ENCODE measurements around the gene ZNF609. TPM values are rescaled to one million over a fixed set of nuclear protein-coding genes. Genes with fewer than 3 reads are reported as not detected.
A peak's percentile ranks its signal among the peaks of the same experiment; 100 is the strongest.
"Not testable (repeated sequence)": the region's sequence is repeated elsewhere in the genome, so short reads cannot be mapped to it uniquely, and the experiment has no call there.

The ZNF609 gene
- total and polyA plus RNA-seq, 4 donors = 4.6 to 18.1 (median 8.0) TPM

GRCh38 chr15:64600794-64601193 is 140.4 kb downstream of the ZNF609 start:
- Histone ChIP-seq H3K27me3 (ENCODE audit: control insufficient read depth in 4 of 4, insufficient read depth in 4 of 4, low read length in 3 of 4) (no peaks in the 10 kb centered on the region), H3K9ac (ENCODE audit: low read depth in 1 of 2, low read length in 2 of 2) (no peak overlapping the region), H3K36me3 (ENCODE audit: control insufficient read depth in 4 of 4, insufficient read depth in 3 of 4, low read depth in 1 of 4, low read length in 3 of 4) (no peaks in the 10 kb centered on the region), H3K4me3 (ENCODE audit: low read depth in 1 of 3, low read length in 3 of 3) (no peak overlapping the region), H3K4me1 (ENCODE audit: control insufficient read depth in 4 of 4, insufficient read depth in 4 of 4, low read length in 3 of 4) (peaks cover 2 to 15% (median 15%) of the 10 kb centered on the region in 4 donors), H3K9me3 (ENCODE audit: control insufficient read depth in 4 of 4, low read length in 3 of 4) (no peaks in the 10 kb centered on the region), H3K27ac (ENCODE audit: low read depth in 1 of 2, low read length in 2 of 2) (no peak overlapping the region)
- TF ChIP-seq FOXA2 (IDR thresholded peaks at IDR 0.05) = no peak
- TF ChIP-seq SP1 (IDR thresholded peaks at IDR 0.05) = no peak
- TF ChIP-seq RAD21 (IDR thresholded peaks at IDR 0.05) = no peak
- TF ChIP-seq HNF4G (IDR thresholded peaks at IDR 0.05) = no peak
- DNase-seq (ENCODE audit: low spot score) = no peak
- WGBS = 97% methylated on average over 1 of the region's 1 CpG

GRCh38 chr15:64604319-64604718 is 143.9 kb downstream of the ZNF609 start:
- Histone ChIP-seq H3K27ac (ENCODE audit: low read depth in 1 of 2, low read length in 2 of 2) (no peak overlapping the region), H3K36me3 (ENCODE audit: control insufficient read depth in 4 of 4, insufficient read depth in 3 of 4, low read depth in 1 of 4, low read length in 3 of 4) (no peaks in the 10 kb centered on the region), H3K4me3 (ENCODE audit: low read depth in 1 of 3, low read length in 3 of 3) (no peak overlapping the region), H3K4me1 (ENCODE audit: control insufficient read depth in 4 of 4, insufficient read depth in 4 of 4, low read length in 3 of 4) (peaks cover 0 to 2% (median 0%) of the 10 kb centered on the region in 4 donors), H3K9me3 (ENCODE audit: control insufficient read depth in 4 of 4, low read length in 3 of 4) (no peaks in the 10 kb centered on the region), H3K9ac (ENCODE audit: low read depth in 1 of 2, low read length in 2 of 2) (no peak overlapping the region), H3K27me3 (ENCODE audit: control insufficient read depth in 4 of 4, insufficient read depth in 4 of 4, low read length in 3 of 4) (no peaks in the 10 kb centered on the region)
- DNase-seq (ENCODE audit: low spot score) = no peak
- TF ChIP-seq MAX (IDR thresholded peaks at IDR 0.05) (no peak), HNF4G (IDR thresholded peaks at IDR 0.05) (no peak), ZBTB33 (IDR thresholded peaks at IDR 0.05) (no peak), GABPA (IDR thresholded peaks at IDR 0.05 in 1 of 2, conservative IDR thresholded peaks at IDR 0.05 in 1 of 2) (no peak), RAD21 (IDR thresholded peaks at IDR 0.05) (no peak), TAF1 (conservative IDR thresholded peaks at IDR 0.05) (no peak), NR2F2 (IDR thresholded peaks at IDR 0.05) (no peak), SP1 (IDR thresholded peaks at IDR 0.05) (no peak), RXRA (IDR thresholded peaks at IDR 0.05) (no peak)

GRCh38 chr15:64607416-64607815 is 147.0 kb downstream of the ZNF609 start:
- H3K4me1 ChIP-seq (ENCODE audit: control insufficient read depth in 4 of 4, insufficient read depth in 4 of 4, low read length in 3 of 4); H3K27me3 ChIP-seq (ENCODE audit: control insufficient read depth in 4 of 4, insufficient read depth in 4 of 4, low read length in 3 of 4); H3K9ac ChIP-seq (ENCODE audit: low read depth in 1 of 2, low read length in 2 of 2); H3K4me3 ChIP-seq (ENCODE audit: low read depth in 1 of 3, low read length in 3 of 3); DNase-seq (ENCODE audit: low spot score); H3K36me3 ChIP-seq (ENCODE audit: control insufficient read depth in 4 of 4, insufficient read depth in 3 of 4, low read depth in 1 of 4, low read length in 3 of 4); H3K9me3 ChIP-seq (ENCODE audit: control insufficient read depth in 4 of 4, low read length in 3 of 4); H3K27ac ChIP-seq (ENCODE audit: low read depth in 1 of 2, low read length in 2 of 2): not testable (repeated sequence)
- 95% methylated on average over 6 of the region's 6 CpGs for WGBS

GRCh38 chr15:64610257-64610919 is 150.0 kb downstream of the ZNF609 start:
- Histone ChIP-seq H3K4me3 (ENCODE audit: low read depth in 1 of 3, low read length in 3 of 3) (no peak overlapping the region), H3K9ac (ENCODE audit: low read depth in 1 of 2, low read length in 2 of 2) (no peak overlapping the region), H3K36me3 (ENCODE audit: control insufficient read depth in 4 of 4, insufficient read depth in 3 of 4, low read depth in 1 of 4, low read length in 3 of 4) (no peaks in the 10 kb centered on the region), H3K9me3 (ENCODE audit: control insufficient read depth in 4 of 4, low read length in 3 of 4) (no peaks in the 10 kb centered on the region), H3K4me1 (ENCODE audit: control insufficient read depth in 4 of 4, insufficient read depth in 4 of 4, low read length in 3 of 4) (peaks cover 0 to 6% (median 0%) of the 10 kb centered on the region in 4 donors), H3K27ac (ENCODE audit: low read depth in 1 of 2, low read length in 2 of 2) (no peak overlapping the region), H3K27me3 (ENCODE audit: control insufficient read depth in 4 of 4, insufficient read depth in 4 of 4, low read length in 3 of 4) (no peaks in the 10 kb centered on the region)
- 49% methylated on average over 7 of the region's 7 CpGs for WGBS
- DNase-seq (ENCODE audit: low spot score) = no peak
- TF ChIP-seq HNF4A (conservative IDR thresholded peaks at IDR 0.05) (peak; percentile 72 to 77), ZBTB33 (IDR thresholded peaks at IDR 0.05) (no peak), GABPA (IDR thresholded peaks at IDR 0.05 in 1 of 2, conservative IDR thresholded peaks at IDR 0.05 in 1 of 2) (no peak), JUND (IDR thresholded peaks at IDR 0.05) (no peak), SP1 (IDR thresholded peaks at IDR 0.05) (no peak), RXRA (IDR thresholded peaks at IDR 0.05) (peak; percentile 45), TAF1 (conservative IDR thresholded peaks at IDR 0.05) (no peak), EGR1 (IDR thresholded peaks at IDR 0.05; ENCODE audit: low read depth in 2 of 2) (no peak), RAD21 (IDR thresholded peaks at IDR 0.05) (no peak), CTCF (IDR thresholded peaks at IDR 0.05; ENCODE audit: low read depth, low read length, missing input control) (no peak), ATF3 (IDR thresholded peaks at IDR 0.05) (no peak), YY1 (IDR thresholded peaks at IDR 0.05) (no peak), FOXA1 (IDR thresholded peaks at IDR 0.05) (no peak), MAX (IDR thresholded peaks at IDR 0.05) (no peak)

All from liver (tissue), 9 donors.